Liver (tissue), 9 donors: ENCODE results near the gene SMCO4. TPM values are rescaled to one million over a fixed set of nuclear protein-coding genes. Genes with fewer than 3 reads are reported as not detected.

ENCODE experiments used
- DNase-seq: peaks from one replicate; pipeline ENCODE4 v3.0.0-alpha.2; 2017; ENCODE audit warnings: low spot score
- H3K27ac ChIP-seq, 2 donors: one replicate each; pipeline ENCODE4 v1.7.0; 2013; ENCODE audit warnings: inconsistent platforms in 2 of 2, low read length in 2 of 2, control low read depth in 1 of 2, low read depth in 1 of 2, mild to moderate bottlenecking in 1 of 2
- H3K27me3 ChIP-seq, 4 donors: one replicate each; pipeline versions ENCODE4 v1.6.1 to v1.7.0; 2013; ENCODE audit warnings: low read length in 3 of 4, inconsistent platforms in 1 of 4, mild to moderate bottlenecking in 1 of 4, moderate library complexity in 1 of 4; ENCODE audit not compliant: control insufficient read depth in 4 of 4, insufficient read depth in 4 of 4
- H3K36me3 ChIP-seq, 4 donors: one replicate each; pipeline versions ENCODE4 v1.6.1 to v1.7.0; 2013; ENCODE audit warnings: low read length in 3 of 4, mild to moderate bottlenecking in 3 of 4, low read depth in 1 of 4, moderate library complexity in 1 of 4; ENCODE audit not compliant: control insufficient read depth in 4 of 4, insufficient read depth in 3 of 4
- H3K4me1 ChIP-seq, 4 donors: one replicate each; pipeline versions ENCODE4 v1.6.1 to v1.7.0; 2013; ENCODE audit warnings: low read length in 3 of 4, mild to moderate bottlenecking in 3 of 4, moderate library complexity in 1 of 4; ENCODE audit not compliant: control insufficient read depth in 4 of 4, insufficient read depth in 4 of 4
- H3K4me3 ChIP-seq, 3 donors: one replicate each; pipeline versions ENCODE4 v1.6.1 to v1.7.0; 2013; ENCODE audit warnings: low read length in 3 of 3, control low read depth in 1 of 3, low read depth in 1 of 3, mild to moderate bottlenecking in 1 of 3
- H3K9ac ChIP-seq, 2 donors: one replicate each; pipeline ENCODE4 v1.7.0; 2013; ENCODE audit warnings: low read length in 2 of 2, mild to moderate bottlenecking in 2 of 2, moderate library complexity in 2 of 2, control low read depth in 1 of 2, low read depth in 1 of 2
- H3K9me3 ChIP-seq, 4 donors: one replicate each; pipeline versions ENCODE4 v1.6.1 to v1.7.0; 2013; ENCODE audit warnings: low read length in 3 of 4; ENCODE audit not compliant: control insufficient read depth in 4 of 4
- EGR1 ChIP-seq, 2 donors: IDR thresholded peaks; 2 replicates each; pipeline ENCODE4 v1.6.1; 2016 to 2018; ENCODE audit warnings: antibody characterized with exemption in 2 of 2, low read depth in 2 of 2
- FOXA1 ChIP-seq: IDR thresholded peaks from 2 replicates; pipeline ENCODE4 v1.6.1; 2016; ENCODE audit warnings: antibody characterized with exemption
- FOXA2 ChIP-seq: IDR thresholded peaks from 2 replicates; pipeline ENCODE4 v1.6.1; 2016; ENCODE audit warnings: antibody characterized with exemption
- GABPA ChIP-seq, 2 donors: IDR thresholded peaks in 1 of 2; conservative IDR thresholded peaks in 1 of 2; 2 replicates each; pipeline ENCODE4 v1.6.1; 2016; ENCODE audit warnings: antibody characterized with exemption in 2 of 2, mild to moderate bottlenecking in 1 of 2, moderate library complexity in 1 of 2
- HNF4A ChIP-seq, 2 donors: conservative IDR thresholded peaks; 2 replicates each; pipeline ENCODE4 v1.6.1; 2016; ENCODE audit warnings: antibody characterized with exemption in 2 of 2, mild to moderate bottlenecking in 2 of 2
- HNF4G ChIP-seq: IDR thresholded peaks from 2 replicates; pipeline ENCODE4 v1.6.1; 2016; ENCODE audit warnings: antibody characterized with exemption
- JUND ChIP-seq, 2 donors: IDR thresholded peaks; 2 replicates each; pipeline ENCODE4 v1.6.1; 2016; ENCODE audit warnings: antibody characterized with exemption in 2 of 2
- NR2F2 ChIP-seq: IDR thresholded peaks from 2 replicates; pipeline ENCODE4 v1.6.1; 2016; ENCODE audit warnings: antibody characterized with exemption
- RAD21 ChIP-seq, 2 donors: IDR thresholded peaks; 2 replicates each; pipeline ENCODE4 v1.6.1; 2016; ENCODE audit warnings: antibody characterized with exemption in 2 of 2, mild to moderate bottlenecking in 2 of 2
- REST ChIP-seq: IDR thresholded peaks from 2 replicates; pipeline ENCODE4 v1.6.1; 2016; ENCODE audit warnings: antibody characterized with exemption, mild to moderate bottlenecking
- RXRA ChIP-seq, 2 donors: IDR thresholded peaks; 2 replicates each; pipeline ENCODE4 v1.6.1; 2017 to 2018; ENCODE audit warnings: antibody characterized with exemption in 2 of 2, mild to moderate bottlenecking in 1 of 2
- SP1 ChIP-seq: IDR thresholded peaks from 2 replicates; pipeline ENCODE4 v1.6.1; 2018; ENCODE audit warnings: antibody characterized with exemption, mild to moderate bottlenecking
- TAF1 ChIP-seq: conservative IDR thresholded peaks from 2 replicates; pipeline ENCODE4 v1.6.1; 2016; ENCODE audit warnings: antibody characterized with exemption, mild to moderate bottlenecking
- YY1 ChIP-seq: IDR thresholded peaks from 2 replicates; pipeline ENCODE4 v1.6.1; 2016; ENCODE audit warnings: antibody characterized with exemption, mild to moderate bottlenecking
- WGBS: extraction: QIAGEN DNeasy Blood & Tissue Kit; methylation state at CpG from one replicate; pipeline ENCODE4 v1.1.7; 2013; 5-methylcytosine and 5-hydroxymethylcytosine counted together
- polyA plus RNA-seq, 2 donors: library from polyadenylated mRNA; stranded (reverse) in 1 of 2; unstranded in 1 of 2; fragments of 200-250 nt in 1 of 2; fragments of >200 nt in 1 of 2; fragmentation: Nextera tagmentation in 1 of 2; extraction: Ambion mirVana in 1 of 2; gene quantifications; one replicate each; pipeline versions ENCODE4 v1.2.1 to v1.2.3, GENCODE V29; 2013 to 2015
- total RNA-seq, 2 donors: library from RNA; depleted of rRNA; stranded (reverse); fragments of >200 nt; gene quantifications; one replicate each; pipeline ENCODE4 v1.2.3, GENCODE V29; 2014
- TF ChIP-seq, protein P1 (sequence below): fragments of 150-350 bp; IDR thresholded peaks from 2 replicates; pipeline ENCODE4 v1.5.1; 2017; ENCODE audit warnings: improper control_type of control experiment, low read depth, low read length; ENCODE audit not compliant: missing input control
- TF ChIP-seq, protein P2 (sequence below): IDR thresholded peaks from 2 replicates; pipeline ENCODE4 v1.6.1; 2016; ENCODE audit warnings: antibody characterized with exemption
- TF ChIP-seq, protein P3 (sequence below): IDR thresholded peaks from 2 replicates; pipeline ENCODE4 v1.6.1; 2016; ENCODE audit warnings: antibody characterized with exemption
- TF ChIP-seq, protein P4 (sequence below): IDR thresholded peaks from 2 replicates; pipeline ENCODE4 v1.6.1; 2016; ENCODE audit warnings: antibody characterized with exemption
- donor health status: healthy.
- donor health status: healthy.
- donor health status: healthy.
- donor health status: healthy.
- donor health status: healthy.

Gene SMCO4
- total and polyA plus RNA-seq, 4 donors, result 21.2 to 98.8 (median 47.9) TPM

DNA sequence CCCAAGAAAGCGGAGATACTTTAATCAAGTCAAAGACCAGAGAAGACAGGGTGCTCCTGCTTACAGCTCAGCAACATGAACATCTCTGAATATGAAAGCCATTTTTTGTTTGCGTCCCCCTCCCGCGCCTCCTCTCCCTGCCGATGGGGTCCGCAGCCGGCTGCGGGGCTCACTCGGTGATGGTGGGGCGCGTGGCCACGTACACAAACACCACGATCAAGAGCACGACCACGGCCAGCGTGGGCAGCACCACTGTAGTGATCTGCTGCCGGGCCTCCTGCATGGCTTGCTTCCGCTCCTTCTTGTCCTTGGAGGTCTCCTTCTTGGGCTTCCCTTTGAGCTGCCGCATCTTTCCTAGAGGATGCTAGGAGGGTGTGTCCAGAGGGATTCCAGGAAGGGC, 64.3 kb downstream of the SMCO4 start:
- Histone ChIP-seq H3K27ac (no peak overlapping the region), H3K9ac (no peak overlapping the region), H3K36me3 (peaks cover 2 to 7% (median 7%) of the 10 kb centered on the region in 4 donors), H3K9me3 (no peaks in the 10 kb centered on the region), H3K4me3 (no peak overlapping the region), H3K27me3 (no peaks in the 10 kb centered on the region), H3K4me1 (peaks cover 6 to 24% (median 17%) of the 10 kb centered on the region in 4 donors)
- 98% methylated on average over 19 of the region's 19 CpGs for WGBS
- TF ChIP-seq SP1, result no peak
- no peak for TF ChIP-seq JUND (IDR thresholded peaks at IDR 0.05)
- TF ChIP-seq HNF4G, result no peak
- TF ChIP-seq, protein P1, sequence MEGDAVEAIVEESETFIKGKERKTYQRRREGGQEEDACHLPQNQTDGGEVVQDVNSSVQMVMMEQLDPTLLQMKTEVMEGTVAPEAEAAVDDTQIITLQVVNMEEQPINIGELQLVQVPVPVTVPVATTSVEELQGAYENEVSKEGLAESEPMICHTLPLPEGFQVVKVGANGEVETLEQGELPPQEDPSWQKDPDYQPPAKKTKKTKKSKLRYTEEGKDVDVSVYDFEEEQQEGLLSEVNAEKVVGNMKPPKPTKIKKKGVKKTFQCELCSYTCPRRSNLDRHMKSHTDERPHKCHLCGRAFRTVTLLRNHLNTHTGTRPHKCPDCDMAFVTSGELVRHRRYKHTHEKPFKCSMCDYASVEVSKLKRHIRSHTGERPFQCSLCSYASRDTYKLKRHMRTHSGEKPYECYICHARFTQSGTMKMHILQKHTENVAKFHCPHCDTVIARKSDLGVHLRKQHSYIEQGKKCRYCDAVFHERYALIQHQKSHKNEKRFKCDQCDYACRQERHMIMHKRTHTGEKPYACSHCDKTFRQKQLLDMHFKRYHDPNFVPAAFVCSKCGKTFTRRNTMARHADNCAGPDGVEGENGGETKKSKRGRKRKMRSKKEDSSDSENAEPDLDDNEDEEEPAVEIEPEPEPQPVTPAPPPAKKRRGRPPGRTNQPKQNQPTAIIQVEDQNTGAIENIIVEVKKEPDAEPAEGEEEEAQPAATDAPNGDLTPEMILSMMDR, result no peak
- TF ChIP-seq, protein P2, sequence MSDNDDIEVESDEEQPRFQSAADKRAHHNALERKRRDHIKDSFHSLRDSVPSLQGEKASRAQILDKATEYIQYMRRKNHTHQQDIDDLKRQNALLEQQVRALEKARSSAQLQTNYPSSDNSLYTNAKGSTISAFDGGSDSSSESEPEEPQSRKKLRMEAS, result no peak
- TF ChIP-seq, protein P3, sequence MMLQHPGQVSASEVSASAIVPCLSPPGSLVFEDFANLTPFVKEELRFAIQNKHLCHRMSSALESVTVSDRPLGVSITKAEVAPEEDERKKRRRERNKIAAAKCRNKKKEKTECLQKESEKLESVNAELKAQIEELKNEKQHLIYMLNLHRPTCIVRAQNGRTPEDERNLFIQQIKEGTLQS, result no peak
- TF ChIP-seq RAD21 (IDR thresholded peaks at IDR 0.05), result no peak
- TF ChIP-seq NR2F2, result no peak
- no peak for TF ChIP-seq EGR1 (IDR thresholded peaks at IDR 0.05; ENCODE audit: low read depth in 2 of 2)
- TF ChIP-seq, protein P4, sequence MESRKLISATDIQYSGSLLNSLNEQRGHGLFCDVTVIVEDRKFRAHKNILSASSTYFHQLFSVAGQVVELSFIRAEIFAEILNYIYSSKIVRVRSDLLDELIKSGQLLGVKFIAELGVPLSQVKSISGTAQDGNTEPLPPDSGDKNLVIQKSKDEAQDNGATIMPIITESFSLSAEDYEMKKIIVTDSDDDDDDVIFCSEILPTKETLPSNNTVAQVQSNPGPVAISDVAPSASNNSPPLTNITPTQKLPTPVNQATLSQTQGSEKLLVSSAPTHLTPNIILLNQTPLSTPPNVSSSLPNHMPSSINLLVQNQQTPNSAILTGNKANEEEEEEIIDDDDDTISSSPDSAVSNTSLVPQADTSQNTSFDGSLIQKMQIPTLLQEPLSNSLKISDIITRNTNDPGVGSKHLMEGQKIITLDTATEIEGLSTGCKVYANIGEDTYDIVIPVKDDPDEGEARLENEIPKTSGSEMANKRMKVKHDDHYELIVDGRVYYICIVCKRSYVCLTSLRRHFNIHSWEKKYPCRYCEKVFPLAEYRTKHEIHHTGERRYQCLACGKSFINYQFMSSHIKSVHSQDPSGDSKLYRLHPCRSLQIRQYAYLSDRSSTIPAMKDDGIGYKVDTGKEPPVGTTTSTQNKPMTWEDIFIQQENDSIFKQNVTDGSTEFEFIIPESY, result no peak
- TF ChIP-seq FOXA1, result no peak
- no peak for TF ChIP-seq RXRA (IDR thresholded peaks at IDR 0.05)
- no peak for TF ChIP-seq REST
- no peak for TF ChIP-seq HNF4A (conservative IDR thresholded peaks at IDR 0.05)
- TF ChIP-seq TAF1, result no peak
- no peak for TF ChIP-seq FOXA2
- no peak for TF ChIP-seq YY1
- no peak for TF ChIP-seq GABPA (IDR thresholded peaks at IDR 0.05 in 1 of 2, conservative IDR thresholded peaks at IDR 0.05 in 1 of 2)
- no peak for DNase-seq
